MCF 10A (cell line): Measurements from ENCODE around the gene GCM1. TPM values are rescaled to one million over a fixed set of nuclear protein-coding genes. Genes with fewer than 3 reads are reported as not detected.

Experiments
- BruUV-seq: library from RNA; stranded (reverse); fragments of 400-500 nt; replicated peaks from 2 replicates; lab custom pipeline; 2021; lab: Mats Ljungman, UMichigan
- CTCF ChIA-PET: fragments of 300-600 bp; sonication (Branson Sonifier 250); formaldehyde crosslinking; extraction: SDS; loops from one replicate; lab custom pipeline; 2021; ENCODE audit warnings: antibody characterized with exemption, inconsistent platforms; lab: Yijun Ruan, JAX
- POLR2A ChIA-PET: fragments of 300-600, 350-650 bp; sonication (Branson Sonifier 250); formaldehyde crosslinking; extraction: SDS; loops from one replicate; lab custom pipeline; 2020; ENCODE audit warnings: antibody characterized with exemption, inconsistent platforms; lab: Yijun Ruan, JAX
- DNase-seq: peaks from one replicate; pipeline ENCODE4 v3.0.0-alpha.2; 2018; ENCODE audit not compliant: unreplicated experiment
- H3K27ac Mint-ChIP-seq: one replicate; pipeline ENCODE4 v1.8.0; 2022; ENCODE audit warnings: mild to moderate bottlenecking, low read depth, mixed read lengths; ENCODE audit not compliant: unreplicated experiment
- H3K27me3 Mint-ChIP-seq: one replicate; pipeline ENCODE4 v1.8.0; 2022; ENCODE audit warnings: mixed read lengths; ENCODE audit not compliant: insufficient read depth, unreplicated experiment
- H3K36me3 Mint-ChIP-seq: one replicate; pipeline ENCODE4 v1.8.0; 2022; ENCODE audit warnings: mild to moderate bottlenecking, moderate library complexity, mixed read lengths; ENCODE audit not compliant: insufficient read depth, unreplicated experiment
- H3K4me1 Mint-ChIP-seq: one replicate; pipeline ENCODE4 v1.8.0; 2022; ENCODE audit warnings: mixed read lengths; ENCODE audit not compliant: insufficient read depth, unreplicated experiment
- H3K4me3 Mint-ChIP-seq: one replicate; pipeline ENCODE4 v1.8.0; 2022; ENCODE audit warnings: mild to moderate bottlenecking, moderate library complexity, mixed read lengths; ENCODE audit not compliant: unreplicated experiment
- H3K9me3 Mint-ChIP-seq: one replicate; pipeline ENCODE4 v1.8.0; 2022; ENCODE audit warnings: mixed read lengths; ENCODE audit not compliant: unreplicated experiment
- intact Hi-C: fragments of 100-400 bp; cut with micrococcal nuclease; formaldehyde crosslinking; loops from 2 replicates; pipeline ENCODE4 v1.14.1; 2022
- total RNA-seq: library from RNA; stranded (reverse); gene quantifications from 2 replicates; pipeline ENCODE4 v1.2.3, GENCODE V29; 2022
- TF ChIP-seq, protein P1 (sequence below): fragments of 200-600 bp; IDR thresholded peaks from one replicate; pipeline ENCODE4 v1.8.0; 2022; ENCODE audit warnings: antibody characterized with exemption, mild to moderate bottlenecking; ENCODE audit not compliant: unreplicated experiment

The GCM1 gene
- total RNA-seq, 1 experiment from 2014 or later: not detected

DNA sequence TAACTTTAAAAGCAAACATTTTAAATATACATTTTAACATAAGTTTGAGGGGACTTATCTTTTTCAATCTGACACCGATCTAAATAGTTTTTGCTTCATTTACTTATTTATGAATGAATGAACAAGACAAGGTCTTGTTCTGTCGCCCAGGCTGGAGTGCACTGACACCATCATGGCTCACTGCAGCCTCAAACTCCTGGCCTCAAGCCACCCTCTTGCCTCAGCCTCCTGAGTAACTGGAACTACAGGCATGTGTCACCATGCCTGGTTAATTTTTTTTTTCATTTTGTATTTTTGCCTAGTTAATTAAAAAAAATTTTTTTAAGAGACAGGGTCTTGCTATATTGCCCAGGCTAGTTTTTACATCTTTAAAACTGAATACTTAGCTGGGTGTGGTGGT lies 58.1 kb downstream of the GCM1 start:
- Mint-ChIP-seq H3K9me3 (no peaks in the 10 kb centered on the region), H3K4me3 (no peak overlapping the region), H3K27me3 (no peaks in the 10 kb centered on the region), H3K36me3 (peaks cover 94% of the 10 kb centered on the region), H3K27ac (no peak overlapping the region), H3K4me1 (no peaks in the 10 kb centered on the region)
- ChIA-PET POLR2A (interaction anchor here (0.7 to 1.0 kb wide), 2 partner anchors 418 to 670 kb away, joined by 3 read pairs; no protein-coding TSS in a partner anchor), CTCF (no interaction called here)
- peak; percentile 42 for DNase-seq
- intact Hi-C loops: no loop called here
- TF ChIP-seq, protein P1, sequence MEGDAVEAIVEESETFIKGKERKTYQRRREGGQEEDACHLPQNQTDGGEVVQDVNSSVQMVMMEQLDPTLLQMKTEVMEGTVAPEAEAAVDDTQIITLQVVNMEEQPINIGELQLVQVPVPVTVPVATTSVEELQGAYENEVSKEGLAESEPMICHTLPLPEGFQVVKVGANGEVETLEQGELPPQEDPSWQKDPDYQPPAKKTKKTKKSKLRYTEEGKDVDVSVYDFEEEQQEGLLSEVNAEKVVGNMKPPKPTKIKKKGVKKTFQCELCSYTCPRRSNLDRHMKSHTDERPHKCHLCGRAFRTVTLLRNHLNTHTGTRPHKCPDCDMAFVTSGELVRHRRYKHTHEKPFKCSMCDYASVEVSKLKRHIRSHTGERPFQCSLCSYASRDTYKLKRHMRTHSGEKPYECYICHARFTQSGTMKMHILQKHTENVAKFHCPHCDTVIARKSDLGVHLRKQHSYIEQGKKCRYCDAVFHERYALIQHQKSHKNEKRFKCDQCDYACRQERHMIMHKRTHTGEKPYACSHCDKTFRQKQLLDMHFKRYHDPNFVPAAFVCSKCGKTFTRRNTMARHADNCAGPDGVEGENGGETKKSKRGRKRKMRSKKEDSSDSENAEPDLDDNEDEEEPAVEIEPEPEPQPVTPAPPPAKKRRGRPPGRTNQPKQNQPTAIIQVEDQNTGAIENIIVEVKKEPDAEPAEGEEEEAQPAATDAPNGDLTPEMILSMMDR: no peak
- BruUV-seq: no TSS peak

DNA sequence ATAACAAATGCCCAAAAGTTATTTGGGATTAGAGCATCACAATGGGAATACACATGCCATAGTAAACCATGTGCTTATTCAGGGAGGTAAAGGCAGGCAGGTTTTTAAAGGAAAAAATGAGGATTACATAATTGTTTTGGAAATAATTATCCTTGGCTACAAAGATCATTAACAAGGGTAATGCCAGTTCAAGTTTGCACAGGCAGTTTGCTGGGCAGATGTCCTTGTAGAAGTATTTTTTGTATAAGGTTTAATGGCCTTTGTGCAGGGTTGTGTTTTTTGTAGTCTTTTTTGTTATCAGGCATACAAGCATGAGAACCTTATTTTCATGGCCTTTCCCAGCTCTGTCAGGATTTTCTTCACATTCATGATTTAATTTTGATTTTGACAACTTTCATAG lies 58.7 kb downstream of the GCM1 start:
- Mint-ChIP-seq H3K4me1 (no peaks in the 10 kb centered on the region), H3K9me3 (no peaks in the 10 kb centered on the region), H3K36me3 (peaks cover 94% of the 10 kb centered on the region), H3K27me3 (no peaks in the 10 kb centered on the region), H3K27ac (no peak overlapping the region), H3K4me3 (no peak overlapping the region)
- intact Hi-C loops: no loop called here
- CTCF ChIA-PET: no interaction called here
- no peak for DNase-seq
- POLR2A ChIA-PET: interaction anchor here (1.0 kb wide), 1 partner anchor 418 kb away, joined by 3 read pairs; no protein-coding TSS in a partner anchor
- BruUV-seq: no TSS peak
- TF ChIP-seq, protein P1: no peak

DNA sequence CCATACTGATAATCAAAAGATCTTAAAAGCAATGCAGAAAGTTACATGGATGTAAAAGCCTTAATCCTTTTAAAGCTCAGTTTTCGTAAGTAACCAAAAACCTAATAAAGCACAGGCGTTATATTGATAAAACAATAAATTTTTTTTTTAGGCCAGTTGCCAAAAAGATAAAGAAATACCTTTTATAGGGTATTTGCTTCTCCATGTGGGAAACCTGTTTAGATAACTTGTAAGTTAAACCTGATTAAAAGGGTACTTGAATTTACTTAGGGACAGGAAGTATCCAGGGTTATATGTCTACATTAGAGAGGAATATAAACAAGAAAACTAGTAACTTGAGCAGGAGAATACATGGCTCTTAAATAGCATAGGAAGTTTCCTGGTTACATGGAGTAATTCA lies 62.3 kb downstream of the GCM1 start:
- Mint-ChIP-seq H3K4me1 (no peaks in the 10 kb centered on the region), H3K4me3 (no peak overlapping the region), H3K9me3 (no peaks in the 10 kb centered on the region), H3K27me3 (no peaks in the 10 kb centered on the region), H3K27ac (no peak overlapping the region), H3K36me3 (peaks cover 94% of the 10 kb centered on the region)
- intact Hi-C loops: no loop called here
- BruUV-seq: no TSS peak
- TF ChIP-seq, protein P1: no peak
- POLR2A ChIA-PET: interaction anchor here (0.7 kb wide), 1 partner anchor 451 kb away, joined by 3 read pairs; no protein-coding TSS in a partner anchor
- DNase-seq: no peak
- CTCF ChIA-PET: interaction anchor here (1.2 kb wide), 1 partner anchor 20 kb away, joined by 4 read pairs; no protein-coding TSS in a partner anchor

DNA sequence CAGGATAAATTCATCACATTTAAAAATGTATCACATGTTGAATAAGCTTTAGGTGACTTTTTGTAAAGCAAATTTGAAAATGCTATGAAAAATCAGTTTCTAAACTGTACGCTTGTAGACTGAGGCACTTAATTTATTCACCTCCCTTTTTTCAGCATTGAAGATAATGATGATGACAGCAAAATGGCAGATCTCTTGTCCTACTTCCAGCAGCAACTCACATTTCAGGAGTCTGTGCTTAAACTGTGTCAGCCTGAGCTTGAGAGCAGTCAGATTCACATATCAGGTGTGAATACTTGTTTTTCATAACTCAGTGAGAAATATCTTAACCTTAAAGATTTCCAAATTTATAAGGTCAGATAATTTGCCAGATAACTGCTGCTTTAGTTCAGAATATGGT lies 67.8 kb downstream of the GCM1 start:
- H3K4me1 Mint-ChIP-seq: no peaks in the 10 kb centered on the region
- TF ChIP-seq, protein P1: no peak
- ChIA-PET POLR2A (interaction anchor here (3.1 kb wide), 1 partner anchor 15 kb away, joined by 14 read pairs; the partner anchor contains the start of gene FBXO9), CTCF (interaction anchor here (1.4 to 1.9 kb wide), 2 partner anchors 14 to 85 kb away, joined by 3 to 4 read pairs; no protein-coding TSS in a partner anchor)
- H3K4me3 Mint-ChIP-seq: no peak overlapping the region
- H3K27ac Mint-ChIP-seq: no peak overlapping the region
- no peak for DNase-seq
- H3K36me3 Mint-ChIP-seq: peaks cover 94% of the 10 kb centered on the region
- H3K27me3 Mint-ChIP-seq: no peaks in the 10 kb centered on the region
- H3K9me3 Mint-ChIP-seq: no peaks in the 10 kb centered on the region
- no TSS peak for BruUV-seq
- intact Hi-C loops: no loop called here

Other genes starting within 250 kb of the GCM1 start
- gene GSTA3, start 239.1 kb downstream of the GCM1 start, total RNA-seq: not detected in 2 replicates
- gene GSTA4, start 153.6 kb downstream of the GCM1 start, total RNA-seq: 5.3 and 5.9 TPM in 2 replicates
- gene CILK1, start 87.0 kb downstream of the GCM1 start, total RNA-seq: 4.4 and 5.3 TPM in 2 replicates
- gene FBXO9, start 83.4 kb downstream of the GCM1 start, total RNA-seq: 54.4 and 63.6 TPM in 2 replicates
- gene ELOVL5, start 200.1 kb upstream of the GCM1 start, total RNA-seq: 56.6 and 58.3 TPM in 2 replicates